MM.1S (cell line): ENCODE measurements around the gene ENKD1.

ENCODE experiments used
- EZH2 ChIP-seq: fragments of 300-600 bp; sonication (generic); optimal IDR thresholded peaks from 2 replicates; pipeline ENCODE3; 2017; ENCODE audit warnings: low read depth, mild to moderate bottlenecking, antibody characterized with exemption, low read length, mixed read lengths
- EZH2phosphoT487 ChIP-seq: fragments of 300-600 bp; sonication (generic); IDR thresholded peaks from 2 replicates; pipeline ENCODE4 v1.6.1; 2018; ENCODE audit warnings: antibody characterized with exemption, low read length

DNA sequence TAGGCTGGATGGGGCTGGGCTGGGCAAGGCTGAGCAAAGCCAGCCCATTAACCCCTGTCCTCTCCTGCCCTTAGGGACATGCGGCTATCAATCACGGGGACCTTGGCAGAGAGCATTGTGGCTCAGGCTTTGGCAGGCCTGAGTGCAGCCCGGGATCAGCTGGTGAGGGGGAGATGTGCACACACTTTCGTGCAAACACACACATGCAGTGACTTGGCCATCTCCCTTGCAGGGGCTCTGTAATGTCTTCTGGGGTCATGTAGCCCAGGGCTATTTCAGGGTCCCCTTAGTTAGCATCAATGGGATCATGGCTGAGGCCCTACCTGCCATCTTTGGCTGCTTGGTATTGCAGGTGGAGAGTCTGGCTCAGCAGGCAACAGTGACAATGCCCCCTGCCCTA lies 14.7 kb downstream of the ENKD1 start:
- TF ChIP-seq EZH2, result no peak
- TF ChIP-seq EZH2phosphoT487, result no peak
